Stimulated activated memory B cell treated with anti-CD40 and anti-IgM and Interleukin-4, amounts not matched to agents 10 μg/mL and 1 μg/mL and 100 μg/mL, for 72 hours (primary cell): Measurements from ENCODE around the gene CYB5RL.
A peak's percentile ranks its signal among the peaks of the same experiment; 100 is the strongest.
"Not testable (repeated sequence)": the region's sequence is repeated elsewhere in the genome, so short reads cannot be mapped to it uniquely, and the experiment has no call there.

ENCODE experiments used
- ATAC-seq: fragments of 150-1000 bp; cut with Tn5 transposase; 2 replicates; pipeline ENCODE4 v1.10.0; 2021
- H3K27ac Mint-ChIP-seq: one replicate; pipeline ENCODE4 v1.8.0; 2022; ENCODE audit warnings: mild to moderate bottlenecking, mixed read lengths
- H3K27me3 Mint-ChIP-seq: one replicate; pipeline ENCODE4 v1.8.0; 2022; ENCODE audit warnings: mixed read lengths
- H3K36me3 Mint-ChIP-seq: one replicate; pipeline ENCODE4 v1.8.0; 2022; ENCODE audit warnings: mixed read lengths
- H3K4me1 Mint-ChIP-seq: one replicate; pipeline ENCODE4 v1.8.0; 2022; ENCODE audit warnings: mixed read lengths
- H3K4me3 Mint-ChIP-seq: one replicate; pipeline ENCODE4 v1.8.0; 2022; ENCODE audit warnings: mild to moderate bottlenecking, moderate library complexity, mixed read lengths
- H3K9me3 Mint-ChIP-seq: one replicate; pipeline ENCODE4 v1.8.0; 2022; ENCODE audit warnings: mixed read lengths

The CYB5RL gene

GRCh38 chr1:54218883-54219687 lies 19.3 kb upstream of the CYB5RL start:
- Mint-ChIP-seq H3K4me1 (no peaks in the 10 kb centered on the region), H3K9me3 (no peaks in the 10 kb centered on the region), H3K4me3 (no peak overlapping the region), H3K36me3 (peaks cover 51% of the 10 kb centered on the region), H3K27me3 (no peaks in the 10 kb centered on the region), H3K27ac (peak overlapping the region; percentile 10)
- no peak for ATAC-seq

GRCh38 chr1:54215523-54215922 lies 15.7 kb upstream of the CYB5RL start:
- H3K4me3 Mint-ChIP-seq = no peak overlapping the region
- H3K27me3 Mint-ChIP-seq = no peaks in the 10 kb centered on the region
- ATAC-seq = no peak
- H3K9me3 Mint-ChIP-seq = no peaks in the 10 kb centered on the region
- H3K36me3 Mint-ChIP-seq = peaks cover 72% of the 10 kb centered on the region
- H3K27ac Mint-ChIP-seq = no peak overlapping the region
- no peaks in the 10 kb centered on the region for H3K4me1 Mint-ChIP-seq

GRCh38 chr1:54212872-54213271 lies 13.0 kb upstream of the CYB5RL start:
- ATAC-seq = no peak
- Mint-ChIP-seq H3K27ac (no peak overlapping the region), H3K36me3 (peaks cover 72% of the 10 kb centered on the region), H3K4me1 (no peaks in the 10 kb centered on the region), H3K4me3 (no peak overlapping the region), H3K9me3 (no peaks in the 10 kb centered on the region), H3K27me3 (no peaks in the 10 kb centered on the region)

- not testable (repeated sequence) for H3K4me1 Mint-ChIP-seq, ATAC-seq, H3K4me3 Mint-ChIP-seq, H3K27me3 Mint-ChIP-seq, H3K9me3 Mint-ChIP-seq, H3K27ac Mint-ChIP-seq
- peaks cover 64% of the 10 kb centered on the region for H3K36me3 Mint-ChIP-seq
Observed at GRCh38 chr1:54207896-54208295, 8.1 kb upstream of the CYB5RL start.

- H3K27ac Mint-ChIP-seq = no peak overlapping the region
- ATAC-seq = no peak
Observed at GRCh38 chr1:54207287-54207686, 7.5 kb upstream of the CYB5RL start.

GRCh38 chr1:54204199-54204598 lies 4.4 kb upstream of the CYB5RL start:
- no peak for ATAC-seq
- no peaks in the 10 kb centered on the region for H3K27me3 Mint-ChIP-seq
- no peak overlapping the region for H3K4me3 Mint-ChIP-seq
- peaks cover 26% of the 10 kb centered on the region for H3K4me1 Mint-ChIP-seq
- no peaks in the 10 kb centered on the region for H3K9me3 Mint-ChIP-seq
- H3K36me3 Mint-ChIP-seq = peaks cover 35% of the 10 kb centered on the region
- no peak overlapping the region for H3K27ac Mint-ChIP-seq

More at GRCh38 chr1:54207287-54207686, 7.5 kb upstream of the CYB5RL start:
- peaks cover 4% of the 10 kb centered on the region for H3K4me1 Mint-ChIP-seq
- H3K4me3 Mint-ChIP-seq = no peak overlapping the region
- peaks cover 60% of the 10 kb centered on the region for H3K36me3 Mint-ChIP-seq
- no peaks in the 10 kb centered on the region for H3K9me3 Mint-ChIP-seq
- H3K27me3 Mint-ChIP-seq = no peaks in the 10 kb centered on the region

GRCh38 chr1:54200519-54200997 lies 728 bp upstream of the CYB5RL start:
- Mint-ChIP-seq H3K9me3 (no peaks in the 10 kb centered on the region), H3K27ac (peak overlapping the region; percentile 79), H3K4me1 (peaks cover 30% of the 10 kb centered on the region), H3K36me3 (peaks cover 12% of the 10 kb centered on the region), H3K27me3 (no peaks in the 10 kb centered on the region), H3K4me3 (peak overlapping the region; percentile 91)
- ATAC-seq = peak; percentile 42

- Mint-ChIP-seq H3K4me1 (peaks cover 30% of the 10 kb centered on the region), H3K27me3 (no peaks in the 10 kb centered on the region), H3K36me3 (peaks cover 13% of the 10 kb centered on the region), H3K4me3 (peak overlapping the region; percentile 91), H3K9me3 (no peaks in the 10 kb centered on the region), H3K27ac (peak overlapping the region; percentile 79)
- no peak for ATAC-seq
Observed at GRCh38 chr1:54199151-54199764, 572 bp downstream of the CYB5RL start.

- Mint-ChIP-seq H3K27ac (no peak overlapping the region), H3K9me3 (no peaks in the 10 kb centered on the region), H3K27me3 (no peaks in the 10 kb centered on the region), H3K36me3 (peaks cover 44% of the 10 kb centered on the region), H3K4me3 (no peak overlapping the region), H3K4me1 (no peaks in the 10 kb centered on the region)
- ATAC-seq = no peak
Observed at GRCh38 chr1:54193453-54193852, 6.4 kb downstream of the CYB5RL start.

GRCh38 chr1:54191525-54191924 lies 8.3 kb downstream of the CYB5RL start:
- H3K27ac Mint-ChIP-seq = no peak overlapping the region
- peaks cover 52% of the 10 kb centered on the region for H3K36me3 Mint-ChIP-seq
- H3K4me3 Mint-ChIP-seq = no peak overlapping the region
- H3K4me1 Mint-ChIP-seq = no peaks in the 10 kb centered on the region
- no peaks in the 10 kb centered on the region for H3K9me3 Mint-ChIP-seq
- no peaks in the 10 kb centered on the region for H3K27me3 Mint-ChIP-seq
- no peak for ATAC-seq

GRCh38 chr1:54190526-54190925 lies 9.3 kb downstream of the CYB5RL start:
- Mint-ChIP-seq H3K4me3 (no peak overlapping the region), H3K9me3 (peaks cover 2% of the 10 kb centered on the region), H3K36me3 (peaks cover 57% of the 10 kb centered on the region), H3K27ac (no peak overlapping the region), H3K27me3 (no peaks in the 10 kb centered on the region), H3K4me1 (no peaks in the 10 kb centered on the region)
- ATAC-seq = no peak

- Mint-ChIP-seq H3K27ac (no peak overlapping the region), H3K27me3 (no peaks in the 10 kb centered on the region), H3K4me1 (no peaks in the 10 kb centered on the region), H3K4me3 (no peak overlapping the region), H3K36me3 (peaks cover 50% of the 10 kb centered on the region), H3K9me3 (peaks cover 2% of the 10 kb centered on the region)
- no peak for ATAC-seq
Observed at GRCh38 chr1:54188291-54188690, 11.5 kb downstream of the CYB5RL start.

GRCh38 chr1:54186056-54186455 lies 13.8 kb downstream of the CYB5RL start:
- H3K27me3 Mint-ChIP-seq = no peaks in the 10 kb centered on the region
- no peaks in the 10 kb centered on the region for H3K4me1 Mint-ChIP-seq
- peaks cover 2% of the 10 kb centered on the region for H3K9me3 Mint-ChIP-seq
- H3K36me3 Mint-ChIP-seq = peaks cover 48% of the 10 kb centered on the region
- ATAC-seq = no peak
- no peak overlapping the region for H3K27ac Mint-ChIP-seq
- H3K4me3 Mint-ChIP-seq = no peak overlapping the region

GRCh38 chr1:54180701-54181360 lies 19.0 kb downstream of the CYB5RL start:
- no peaks in the 10 kb centered on the region for H3K4me1 Mint-ChIP-seq
- H3K27ac Mint-ChIP-seq = no peak overlapping the region
- H3K36me3 Mint-ChIP-seq = peaks cover 40% of the 10 kb centered on the region
- ATAC-seq = no peak
- no peaks in the 10 kb centered on the region for H3K27me3 Mint-ChIP-seq
- H3K4me3 Mint-ChIP-seq = no peak overlapping the region
- peaks cover under 1% of the 10 kb centered on the region for H3K9me3 Mint-ChIP-seq

GRCh38 chr1:54178296-54179070 lies 21.3 kb downstream of the CYB5RL start:
- ATAC-seq = no peak
- H3K4me1 Mint-ChIP-seq = no peaks in the 10 kb centered on the region
- no peak overlapping the region for H3K27ac Mint-ChIP-seq
- H3K9me3 Mint-ChIP-seq = no peaks in the 10 kb centered on the region
- no peak overlapping the region for H3K4me3 Mint-ChIP-seq
- H3K27me3 Mint-ChIP-seq = no peaks in the 10 kb centered on the region
- peaks cover 31% of the 10 kb centered on the region for H3K36me3 Mint-ChIP-seq
